OCI-LY7 (cell line): ENCODE data around the gene CRIP3. TPM values are rescaled to one million over a fixed set of nuclear protein-coding genes. Genes with fewer than 3 reads are reported as not detected.

ENCODE experiments used
- BruUV-seq: library from RNA; stranded (reverse); fragments of 400-500 nt; replicated peaks from 2 replicates; lab custom pipeline; 2021; lab: Mats Ljungman, UMichigan
- CTCF ChIA-PET: fragments of 300-600 bp; sonication (Branson Sonifier 250); formaldehyde crosslinking; loops from one replicate; lab custom pipeline; 2022; ENCODE audit warnings: antibody characterized with exemption; ENCODE audit not compliant: unreplicated experiment; lab: Charles Lee
- POLR2A ChIA-PET: fragments of 300-600 bp; sonication (Branson Sonifier 250); formaldehyde crosslinking; loops from one replicate; lab custom pipeline; 2022; ENCODE audit warnings: antibody characterized with exemption; lab: Charles Lee
- DNase-seq: peaks from one replicate; pipeline ENCODE4 v3.0.0-alpha.2; 2015; ENCODE audit warnings: low spot score
- H2AFZ ChIP-seq: fragments of 200-600 bp; sonication (generic), shearing (Covaris generic); 2 replicates; pipeline ENCODE4 v1.6.1; 2014; ENCODE audit warnings: mild to moderate bottlenecking, antibody characterized with exemption, low read length, moderate library complexity
- H3K27ac ChIP-seq: fragments of 200-600 bp; sonication (generic); 2 replicates; pipeline ENCODE4 v1.5.1; 2014; ENCODE audit warnings: mixed run types, low read depth, mild to moderate bottlenecking, moderate library complexity, low read length, inconsistent platforms; ENCODE audit not compliant: poor library complexity, severe bottlenecking
- H3K36me3 ChIP-seq: fragments of 200-600 bp; sonication (generic); 2 replicates; pipeline ENCODE4 v1.6.1; 2014; ENCODE audit warnings: mild to moderate bottlenecking, antibody characterized with exemption, low read length, moderate library complexity, mixed read lengths; ENCODE audit not compliant: insufficient read depth
- H3K4me1 ChIP-seq: fragments of 200-600 bp; sonication (generic); 2 replicates; pipeline ENCODE4 v1.5.1; 2014; ENCODE audit warnings: mild to moderate bottlenecking, low read length; ENCODE audit not compliant: insufficient read depth, poor library complexity, severe bottlenecking
- H3K4me2 ChIP-seq: fragments of 200-600 bp; sonication (generic); 2 replicates; pipeline ENCODE4 v1.6.1; 2014; ENCODE audit warnings: mild to moderate bottlenecking, low read length
- H3K4me3 ChIP-seq: fragments of 200-600 bp; sonication (generic); 2 replicates; pipeline ENCODE4 v1.5.1; 2014; ENCODE audit warnings: mild to moderate bottlenecking, low read depth, low read length; ENCODE audit not compliant: poor library complexity, severe bottlenecking
- H3K79me2 ChIP-seq: fragments of 200-600 bp; sonication (generic); 2 replicates; pipeline ENCODE4 v1.6.1; 2016; ENCODE audit warnings: low read depth, mild to moderate bottlenecking, low read length, moderate library complexity, mixed read lengths; ENCODE audit not compliant: insufficient read depth
- H3K9me2 ChIP-seq: fragments of 200-600 bp; sonication (generic); 2 replicates; pipeline ENCODE4 v1.6.1; 2016; ENCODE audit warnings: mild to moderate bottlenecking, low read length, mixed read lengths; ENCODE audit not compliant: insufficient read depth
- H3K9me3 ChIP-seq: fragments of 200-600 bp; sonication (generic); 2 replicates; pipeline ENCODE4 v1.6.1; 2014; ENCODE audit warnings: mild to moderate bottlenecking, mixed run types, low read length, mixed read lengths
- H4K20me1 ChIP-seq: fragments of 200-600 bp; sonication (generic); 2 replicates; pipeline ENCODE4 v1.6.1; 2014; ENCODE audit warnings: mild to moderate bottlenecking, antibody characterized with exemption, low read length, moderate library complexity, mixed read lengths; ENCODE audit not compliant: insufficient read depth
- EZH2phosphoT487 ChIP-seq: fragments of 200-600 bp; sonication (generic); IDR thresholded peaks from 2 replicates; pipeline ENCODE4 v1.6.1; 2018; ENCODE audit warnings: low read depth, borderline replicate concordance, mild to moderate bottlenecking, mixed run types, antibody characterized with exemption, low read length, moderate library complexity, mixed read lengths
- intact Hi-C: fragments of 100-400 bp; cut with micrococcal nuclease; formaldehyde crosslinking; loops from one replicate; pipeline ENCODE4 v1.10.0; 2022; ENCODE audit not compliant: unreplicated experiment
- total RNA-seq, 2 experiments: library from RNA; depleted of rRNA in 1 of 2; stranded (reverse); fragments of >200 nt in 1 of 2; shearing (Covaris generic) in 1 of 2; gene quantifications; 2 replicates each; pipeline ENCODE4 v1.2.3, GENCODE V29; 2014 to 2022
- TF ChIP-seq, protein P1 (sequence below): fragments of 200-600 bp; sonication (generic); conservative IDR thresholded peaks from 2 replicates; pipeline ENCODE4 v1.5.1; 2014; ENCODE audit warnings: mild to moderate bottlenecking, antibody characterized with exemption, low read length, moderate library complexity, mixed read lengths

CRIP3 gene
- total RNA-seq, 2 experiments from 2014 or later, result 1.7 to 2.9 TPM

DNA sequence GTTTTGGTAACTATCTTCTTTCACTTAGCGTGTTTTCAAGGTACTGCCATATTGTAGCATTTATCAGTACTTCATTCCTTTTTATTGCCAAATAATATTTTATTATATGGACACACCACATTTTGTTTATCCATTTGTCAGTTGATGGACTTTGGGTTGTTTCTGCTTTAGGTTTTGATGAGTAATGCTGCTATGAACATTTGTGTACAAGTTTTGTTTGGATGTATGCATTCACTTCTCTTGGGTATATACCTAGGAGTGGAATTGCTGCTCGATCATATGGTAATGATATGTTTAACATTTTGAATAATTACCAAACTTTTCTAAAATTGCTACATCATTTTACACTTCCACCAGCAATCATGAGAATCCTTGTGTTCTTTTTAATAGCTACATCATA, 16.9 kb downstream of the CRIP3 start:
- Histone ChIP-seq H3K27ac (no peak overlapping the region), H3K79me2 (no peaks in the 10 kb centered on the region), H3K4me3 (no peak overlapping the region), H3K9me2 (no peaks in the 10 kb centered on the region), H4K20me1 (no peaks in the 10 kb centered on the region), H3K4me1 (no peaks in the 10 kb centered on the region), H2AFZ (no peak overlapping the region), H3K36me3 (no peaks in the 10 kb centered on the region), H3K4me2 (no peak overlapping the region), H3K9me3 (no peaks in the 10 kb centered on the region)
- TF ChIP-seq, protein P1, sequence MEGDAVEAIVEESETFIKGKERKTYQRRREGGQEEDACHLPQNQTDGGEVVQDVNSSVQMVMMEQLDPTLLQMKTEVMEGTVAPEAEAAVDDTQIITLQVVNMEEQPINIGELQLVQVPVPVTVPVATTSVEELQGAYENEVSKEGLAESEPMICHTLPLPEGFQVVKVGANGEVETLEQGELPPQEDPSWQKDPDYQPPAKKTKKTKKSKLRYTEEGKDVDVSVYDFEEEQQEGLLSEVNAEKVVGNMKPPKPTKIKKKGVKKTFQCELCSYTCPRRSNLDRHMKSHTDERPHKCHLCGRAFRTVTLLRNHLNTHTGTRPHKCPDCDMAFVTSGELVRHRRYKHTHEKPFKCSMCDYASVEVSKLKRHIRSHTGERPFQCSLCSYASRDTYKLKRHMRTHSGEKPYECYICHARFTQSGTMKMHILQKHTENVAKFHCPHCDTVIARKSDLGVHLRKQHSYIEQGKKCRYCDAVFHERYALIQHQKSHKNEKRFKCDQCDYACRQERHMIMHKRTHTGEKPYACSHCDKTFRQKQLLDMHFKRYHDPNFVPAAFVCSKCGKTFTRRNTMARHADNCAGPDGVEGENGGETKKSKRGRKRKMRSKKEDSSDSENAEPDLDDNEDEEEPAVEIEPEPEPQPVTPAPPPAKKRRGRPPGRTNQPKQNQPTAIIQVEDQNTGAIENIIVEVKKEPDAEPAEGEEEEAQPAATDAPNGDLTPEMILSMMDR, result no peak
- TF ChIP-seq EZH2phosphoT487, result no peak
- POLR2A ChIA-PET, result no interaction called here
- CTCF ChIA-PET, result no interaction called here
- BruUV-seq, result no TSS peak
- DNase-seq, result no peak
- intact Hi-C loops, result no loop called here

DNA sequence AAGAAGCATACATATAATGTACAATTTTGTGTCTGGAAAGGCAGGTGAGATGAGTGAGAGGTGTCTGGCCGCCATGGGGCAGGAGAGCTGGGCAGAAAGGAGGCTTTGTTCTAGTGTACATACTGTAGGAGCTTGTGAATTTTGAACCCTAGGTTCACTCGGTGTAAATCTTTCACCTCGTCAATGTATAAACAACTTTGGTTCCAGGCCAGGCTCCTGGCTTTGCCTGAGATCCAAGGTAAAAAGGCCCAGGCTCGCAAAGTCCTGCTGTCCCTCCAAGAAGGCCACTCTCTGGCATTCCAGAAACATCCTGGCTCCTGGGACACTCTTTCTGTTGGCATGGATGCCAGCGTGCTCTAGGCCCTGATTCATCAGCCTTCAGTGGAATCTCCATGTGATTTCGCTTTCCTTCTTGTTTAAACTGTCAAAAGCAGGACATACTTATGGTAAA, 17.7 kb downstream of the CRIP3 start:
- Histone ChIP-seq H3K4me1 (no peaks in the 10 kb centered on the region), H3K79me2 (no peaks in the 10 kb centered on the region), H3K9me3 (no peaks in the 10 kb centered on the region), H3K27ac (no peak overlapping the region), H3K9me2 (no peaks in the 10 kb centered on the region), H2AFZ (no peak overlapping the region), H3K36me3 (no peaks in the 10 kb centered on the region), H4K20me1 (no peaks in the 10 kb centered on the region), H3K4me3 (no peak overlapping the region), H3K4me2 (no peak overlapping the region)
- no TSS peak for BruUV-seq
- intact Hi-C loops, result no loop called here
- DNase-seq, result no peak
- CTCF ChIA-PET, result no interaction called here
- TF ChIP-seq EZH2phosphoT487, result no peak
- TF ChIP-seq, protein P1, result no peak
- POLR2A ChIA-PET, result no interaction called here

DNA sequence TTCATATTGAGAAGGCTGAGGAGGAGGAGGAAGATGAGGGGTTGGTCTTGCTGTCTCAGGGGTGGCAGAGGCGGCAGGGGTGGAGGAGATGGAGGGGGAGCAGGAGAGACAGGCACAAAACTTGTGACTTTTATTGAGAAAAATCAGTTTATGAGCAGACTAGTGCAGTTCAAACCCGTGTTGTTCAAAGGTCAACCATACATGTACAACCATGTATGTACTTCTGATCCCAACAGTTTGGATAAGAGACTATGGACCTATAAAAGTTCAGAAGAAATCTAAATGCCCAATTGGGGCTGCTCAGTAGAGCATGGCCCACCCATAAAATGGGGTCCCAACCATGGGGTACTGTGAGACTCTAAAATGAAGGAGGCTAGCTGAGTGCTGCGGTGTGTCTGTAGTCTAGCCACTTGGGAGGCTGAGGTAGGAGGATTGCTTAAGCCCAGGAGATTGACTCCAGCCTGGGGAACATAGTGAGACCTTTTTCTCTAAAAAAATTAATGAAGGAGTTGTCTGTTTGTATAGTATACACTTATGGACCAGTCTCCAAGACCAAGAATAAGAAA, 18.2 kb downstream of the CRIP3 start:
- intact Hi-C loops, result no loop called here
- H3K9me3 ChIP-seq, result no peaks in the 10 kb centered on the region
- H3K4me3 ChIP-seq, result no peak overlapping the region
- H3K79me2 ChIP-seq, result no peaks in the 10 kb centered on the region
- H2AFZ ChIP-seq, result no peak overlapping the region
- no TSS peak for BruUV-seq
- no peak for DNase-seq
- no peak overlapping the region for H3K27ac ChIP-seq
- H3K4me1 ChIP-seq, result no peaks in the 10 kb centered on the region
- no peak overlapping the region for H3K4me2 ChIP-seq
- H3K9me2 ChIP-seq, result no peaks in the 10 kb centered on the region
- CTCF ChIA-PET, result no interaction called here
- no peak for TF ChIP-seq EZH2phosphoT487
- TF ChIP-seq, protein P1, result no peak
- H3K36me3 ChIP-seq, result no peaks in the 10 kb centered on the region
- no peaks in the 10 kb centered on the region for H4K20me1 ChIP-seq
- POLR2A ChIA-PET, result no interaction called here
